Lower leg skin (tissue), 4 donors: ENCODE results near the gene ERF. TPM values are rescaled to one million over a fixed set of nuclear protein-coding genes. Genes with fewer than 3 reads are reported as not detected.

ENCODE experiments used
- DNase-seq, 2 donors: peaks; one replicate each; pipeline ENCODE4 v3.0.0-alpha.2; 2019; ENCODE audit warnings: low spot score in 2 of 2
- H3K4me3 ChIP-seq: fragments of 200-600 bp; sonication (generic); 2 replicates; pipeline ENCODE4 v1.5.1; 2017; ENCODE audit warnings: mild to moderate bottlenecking, low read depth; ENCODE audit not compliant: poor library complexity, severe bottlenecking
- POLR2A ChIP-seq, 2 donors: fragments of 450-650 bp; IDR thresholded peaks; one replicate each; pipeline ENCODE4 v1.6.1; 2016 to 2017; ENCODE audit warnings: antibody characterized with exemption in 2 of 2, mild to moderate bottlenecking in 1 of 2, moderate library complexity in 1 of 2
- WGBS, 2 donors: methylation state at CpG; one replicate each; pipeline ENCODE4 v1.1.5; 2018; 5-methylcytosine and 5-hydroxymethylcytosine counted together
- intact Hi-C: fragments of 100-400 bp; cut with DNase I; formaldehyde crosslinking; loops from one replicate; pipeline ENCODE4 v1.15.0; 2023; ENCODE audit warnings: low total_unique reads
- total RNA-seq, 4 donors: library from RNA; depleted of rRNA; stranded (reverse); fragments of >200 nt; gene quantifications; one replicate each; pipeline ENCODE4 v1.1.0, GENCODE V29; 2016
- TF ChIP-seq, protein P1 (sequence below), 3 donors: fragments of 450-650 bp; IDR thresholded peaks; one replicate each; pipeline ENCODE4 v1.5.1; 2016; ENCODE audit warnings: antibody characterized with exemption in 3 of 3, mild to moderate bottlenecking in 3 of 3, moderate library complexity in 2 of 3

ERF gene
- total RNA-seq, 4 donors from 2014 or later, result 29.9 to 44.0 (median 36.9) TPM

DNA sequence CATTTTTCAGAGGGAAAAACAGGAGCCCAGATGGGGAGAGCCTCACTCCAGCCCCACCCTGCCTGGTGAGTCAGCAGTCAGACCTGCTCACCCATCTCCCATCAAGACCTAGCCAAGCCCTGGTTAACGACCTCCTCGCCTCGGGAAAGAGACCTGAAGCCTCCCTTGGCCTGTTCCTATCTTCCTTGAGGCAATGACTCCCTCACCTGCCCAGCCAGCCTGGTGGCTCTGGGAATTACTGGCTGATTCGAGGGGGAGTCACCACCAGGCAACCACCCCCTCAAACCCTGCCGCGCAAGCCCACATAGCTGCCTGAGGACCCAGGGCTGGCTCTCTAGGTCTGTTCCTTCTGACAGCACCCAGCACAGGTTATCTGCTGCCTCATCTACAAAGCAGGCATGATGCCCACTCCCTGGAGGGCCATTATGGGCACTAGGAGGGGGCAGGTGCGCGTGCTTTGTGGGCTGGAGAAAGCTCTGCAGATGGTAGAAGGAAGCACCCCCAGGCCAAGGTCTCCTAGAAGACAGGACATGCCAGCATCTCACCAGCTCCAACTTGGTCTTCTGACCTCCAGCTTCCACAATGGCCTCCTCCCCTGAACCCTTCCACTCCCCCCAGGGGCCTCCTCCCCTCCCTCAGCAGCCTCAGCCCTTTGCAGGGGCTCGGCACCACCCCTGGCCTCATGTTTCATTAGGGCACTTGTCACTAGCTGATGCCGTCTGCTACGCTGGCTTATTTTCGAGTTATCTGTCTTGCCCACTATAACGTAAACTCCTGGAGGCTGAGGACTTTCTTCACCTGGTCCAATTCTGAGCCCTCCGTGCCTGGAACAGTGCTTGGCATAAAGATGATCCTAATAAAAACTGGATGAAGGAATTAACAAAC, 47.8 kb downstream of the ERF start:
- intact Hi-C loops, result no loop called here
- no peak for TF ChIP-seq POLR2A (IDR thresholded peaks at IDR 0.05)
- TF ChIP-seq, protein P1, sequence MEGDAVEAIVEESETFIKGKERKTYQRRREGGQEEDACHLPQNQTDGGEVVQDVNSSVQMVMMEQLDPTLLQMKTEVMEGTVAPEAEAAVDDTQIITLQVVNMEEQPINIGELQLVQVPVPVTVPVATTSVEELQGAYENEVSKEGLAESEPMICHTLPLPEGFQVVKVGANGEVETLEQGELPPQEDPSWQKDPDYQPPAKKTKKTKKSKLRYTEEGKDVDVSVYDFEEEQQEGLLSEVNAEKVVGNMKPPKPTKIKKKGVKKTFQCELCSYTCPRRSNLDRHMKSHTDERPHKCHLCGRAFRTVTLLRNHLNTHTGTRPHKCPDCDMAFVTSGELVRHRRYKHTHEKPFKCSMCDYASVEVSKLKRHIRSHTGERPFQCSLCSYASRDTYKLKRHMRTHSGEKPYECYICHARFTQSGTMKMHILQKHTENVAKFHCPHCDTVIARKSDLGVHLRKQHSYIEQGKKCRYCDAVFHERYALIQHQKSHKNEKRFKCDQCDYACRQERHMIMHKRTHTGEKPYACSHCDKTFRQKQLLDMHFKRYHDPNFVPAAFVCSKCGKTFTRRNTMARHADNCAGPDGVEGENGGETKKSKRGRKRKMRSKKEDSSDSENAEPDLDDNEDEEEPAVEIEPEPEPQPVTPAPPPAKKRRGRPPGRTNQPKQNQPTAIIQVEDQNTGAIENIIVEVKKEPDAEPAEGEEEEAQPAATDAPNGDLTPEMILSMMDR (IDR thresholded peaks at IDR 0.05), result no peak
- WGBS, 2 donors, result 58 to 68% methylated on average over 14 of the region's 14 CpGs
- H3K4me3 ChIP-seq, result no peak overlapping the region
- no peak for DNase-seq

- WGBS, 2 donors, result 86 to 91% methylated on average over 6 of the region's 6 CpGs
- DNase-seq, result no peak
- intact Hi-C loops, result no loop called here
- H3K4me3 ChIP-seq, result no peak overlapping the region
- TF ChIP-seq, protein P1 (IDR thresholded peaks at IDR 0.05), result no peak
- TF ChIP-seq POLR2A (IDR thresholded peaks at IDR 0.05), result no peak
These were observed 50.3 kb downstream of the ERF start for GRCh38 chr19:42204664-42205063.

DNA sequence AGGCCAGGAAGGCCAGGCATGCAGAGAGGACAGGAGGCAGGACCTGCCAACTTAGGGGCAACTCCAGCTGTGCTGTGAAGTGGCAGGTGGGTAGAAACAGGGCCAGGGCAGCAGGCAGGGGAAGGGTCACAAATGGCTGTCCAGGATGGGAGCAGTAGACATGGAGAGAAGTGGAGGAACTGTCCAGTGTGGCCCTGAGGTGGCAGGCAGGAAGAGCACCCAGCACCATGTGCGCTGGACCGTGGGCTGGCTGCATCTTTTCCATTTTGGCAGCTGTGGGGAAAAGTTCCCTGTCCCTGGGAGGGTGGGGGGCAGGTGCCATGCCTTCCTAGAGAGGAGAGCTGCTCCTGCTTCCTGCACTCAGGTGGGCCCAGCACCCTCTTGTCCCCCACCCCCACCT, 51.2 kb downstream of the ERF start:
- intact Hi-C loops, result no loop called here

GRCh38 chr19:42202290-42202880, 52.5 kb downstream of the ERF start:
- intact Hi-C loops, result no loop called here
- TF ChIP-seq, protein P1 (IDR thresholded peaks at IDR 0.05), result no peak
- WGBS, 2 donors, result 81 to 86% methylated on average over 5 of the region's 5 CpGs
- no peak for DNase-seq
- no peak overlapping the region for H3K4me3 ChIP-seq

More for the DNA sequence above, 51.2 kb downstream of the ERF start:
- 76 to 88% methylated on average over 2 of the region's 2 CpGs for WGBS, 2 donors
- DNase-seq, result no peak
- TF ChIP-seq, protein P1 (IDR thresholded peaks at IDR 0.05), result no peak
- H3K4me3 ChIP-seq, result no peak overlapping the region

GRCh38 chr19:42201489-42202289, 53.2 kb downstream of the ERF start:
- intact Hi-C loops, result no loop called here
- H3K4me3 ChIP-seq, result no peak overlapping the region
- WGBS, 2 donors, result 63 to 65% methylated on average over 6 of the region's 6 CpGs
- TF ChIP-seq POLR2A (IDR thresholded peaks at IDR 0.05), result no peak
- TF ChIP-seq, protein P1 (IDR thresholded peaks at IDR 0.05), result no peak
- DNase-seq, result peak in 1 of 2 donors; percentile 89
